H1 (cell line): Measurements from ENCODE around the gene C16orf89. TPM values are rescaled to one million over a fixed set of nuclear protein-coding genes. Genes with fewer than 3 reads are reported as not detected.

Experiments used
- CTCF ChIA-PET: fragments of 300-600 bp; sonication (Branson Sonifier 250); formaldehyde crosslinking; loops from one replicate; lab custom pipeline; 2021; ENCODE audit not compliant: partially characterized antibody; lab: Charles Lee
- POLR2A ChIA-PET: fragments of 300-600 bp; sonication (Branson Sonifier 250); formaldehyde crosslinking; loops from one replicate; lab custom pipeline; 2021; ENCODE audit warnings: inconsistent platforms; ENCODE audit not compliant: partially characterized antibody; lab: Charles Lee
- DNase-seq, 2 experiments: peaks; one replicate each; pipeline versions ENCODE4 v3.0.0 to v3.0.0-alpha.2; 2010 to 2022; ENCODE audit warnings: low spot score in 2 of 2, low read depth in 1 of 2, mixed read lengths in 1 of 2
- FAIRE-seq: peaks from 2 replicates; lab custom pipeline; 2011; peaks lifted over from hg19 to GRCh38; lab: Jason Lieb, UNC
- H2AFZ ChIP-seq: 2 replicates; pipeline ENCODE4 v1.8.1; 2012; ENCODE audit warnings: low read length, inconsistent platforms
- H2AK5ac ChIP-seq: 2 replicates; pipeline ENCODE4 v1.6.1; 2013; ENCODE audit warnings: low read depth, low read length
- H2BK120ac ChIP-seq: replicated peaks from 2 replicates; pipeline ENCODE3; 2013; ENCODE audit warnings: low read depth, low read length, inconsistent platforms
- H2BK12ac ChIP-seq: 2 replicates; pipeline ENCODE4 v1.6.1; 2013; ENCODE audit warnings: low read depth, low read length
- H2BK15ac ChIP-seq: 2 replicates; pipeline ENCODE4 v1.6.1; 2013; ENCODE audit warnings: low read length
- H2BK20ac ChIP-seq: 2 replicates; pipeline ENCODE4 v1.6.1; 2013; ENCODE audit warnings: low read length
- H2BK5ac ChIP-seq: 2 replicates; pipeline ENCODE4 v1.6.1; 2013; ENCODE audit warnings: low read depth, low read length
- H3K14ac ChIP-seq: 2 replicates; pipeline ENCODE4 v1.6.1; 2013; ENCODE audit warnings: inconsistent platforms; ENCODE audit not compliant: insufficient read length
- H3K18ac ChIP-seq: 2 replicates; pipeline ENCODE4 v1.6.1; 2013; ENCODE audit warnings: low read length; ENCODE audit errors: extremely low read depth
- H3K23ac ChIP-seq: 2 replicates; pipeline ENCODE4 v1.6.1; 2013; ENCODE audit warnings: inconsistent platforms; ENCODE audit not compliant: insufficient read length
- H3K23me2 ChIP-seq: 2 replicates; pipeline ENCODE4 v1.6.1; 2013; ENCODE audit warnings: low read depth, low read length
- H3K27ac ChIP-seq: 2 replicates; pipeline ENCODE4 v1.6.1; 2011; ENCODE audit warnings: low read depth, low read length, inconsistent platforms
- H3K27me3 ChIP-seq, 4 experiments: replicated peaks in 1 of 4; 1 replicate in 1 of 4; 2 replicates in 3 of 4; pipeline versions ENCODE4 v1.6.1 to v1.8.1; 2011 to 2013; ENCODE audit warnings: low read length in 3 of 4, mild to moderate bottlenecking in 3 of 4, inconsistent platforms in 2 of 4, mixed read lengths in 2 of 4, moderate library complexity in 1 of 4; ENCODE audit not compliant: control insufficient read depth in 3 of 4, insufficient read depth in 3 of 4; ENCODE audit errors: extremely low read depth in 1 of 4
- H3K36me3 ChIP-seq, 4 experiments: 2 replicates each; pipeline versions ENCODE4 v1.6.1 to v1.8.1; 2011 to 2013; ENCODE audit warnings: mild to moderate bottlenecking in 4 of 4, low read length in 3 of 4, moderate library complexity in 2 of 4, control low read depth in 1 of 4, inconsistent platforms in 1 of 4; ENCODE audit not compliant: insufficient read depth in 4 of 4, control insufficient read depth in 2 of 4
- H3K4ac ChIP-seq: replicated peaks from 2 replicates; pipeline ENCODE3; 2013; ENCODE audit warnings: low read length, low read depth, mixed read lengths, inconsistent platforms; ENCODE audit not compliant: insufficient read length
- H3K4me1 ChIP-seq, 4 experiments: replicated peaks in 1 of 4; 1 replicate in 1 of 4; 2 replicates in 3 of 4; pipeline versions ENCODE4 v1.6.1 to v1.8.1; 2011 to 2013; ENCODE audit warnings: low read length in 3 of 4, inconsistent platforms in 2 of 4, mixed read lengths in 1 of 4; ENCODE audit not compliant: insufficient read depth in 4 of 4, control insufficient read depth in 3 of 4
- H3K4me2 ChIP-seq, 2 experiments: 2 replicates each; pipeline versions ENCODE4 v1.6.1 to v1.8.1; 2011 to 2013; ENCODE audit warnings: low read depth in 2 of 2, low read length in 2 of 2, control low read depth in 1 of 2, inconsistent platforms in 1 of 2, mild to moderate bottlenecking in 1 of 2; ENCODE audit not compliant: insufficient read depth in 1 of 2
- H3K4me3 ChIP-seq, 4 experiments: fragments of 200-600, 300-600 bp in 1 of 4; sonication (generic), shearing (Covaris generic), sonication (Bioruptor Twin) in 1 of 4; 2 replicates each; pipeline versions ENCODE4 v1.5.1 to v1.8.1; 2011 to 2016; ENCODE audit warnings: low read length in 4 of 4, low read depth in 3 of 4, control low read depth in 2 of 4, inconsistent platforms in 2 of 4, mild to moderate bottlenecking in 2 of 4, mixed read lengths in 1 of 4, moderate library complexity in 1 of 4; ENCODE audit not compliant: insufficient read depth in 2 of 4; ENCODE audit errors: extremely low read depth in 1 of 4
- H3K56ac ChIP-seq: replicated peaks from 2 replicates; pipeline ENCODE3; 2013; ENCODE audit warnings: low read depth, mild to moderate bottlenecking, mixed read lengths, low read length, inconsistent platforms; ENCODE audit not compliant: insufficient read length
- H3K79me1 ChIP-seq: 2 replicates; pipeline ENCODE4 v1.6.1; 2013; ENCODE audit warnings: low read depth, low read length, control low read depth
- H3K79me2 ChIP-seq, 2 experiments: 2 replicates each; pipeline versions ENCODE4 v1.6.1 to v1.8.1; 2012 to 2013; ENCODE audit warnings: low read length in 2 of 2, mild to moderate bottlenecking in 2 of 2, inconsistent platforms in 1 of 2; ENCODE audit not compliant: insufficient read depth in 2 of 2, control insufficient read depth in 1 of 2
- H3K9ac ChIP-seq, 4 experiments: replicated peaks in 1 of 4; 1 replicate in 1 of 4; 2 replicates in 3 of 4; pipeline versions ENCODE4 v1.6.1 to v1.8.1; 2011 to 2013; ENCODE audit warnings: low read depth in 3 of 4, low read length in 3 of 4, control low read depth in 2 of 4, mild to moderate bottlenecking in 2 of 4, moderate library complexity in 2 of 4, inconsistent platforms in 1 of 4; ENCODE audit errors: extremely low read depth in 1 of 4
- H3K9me3 ChIP-seq, 2 experiments: 2 replicates each; pipeline versions ENCODE4 v1.6.1 to v1.8.1; 2012 to 2013; ENCODE audit warnings: mild to moderate bottlenecking in 2 of 2, moderate library complexity in 2 of 2, control low read depth in 1 of 2, inconsistent platforms in 1 of 2, low read depth in 1 of 2, low read length in 1 of 2, mixed read lengths in 1 of 2; ENCODE audit not compliant: insufficient read depth in 2 of 2
- H4K20me1 ChIP-seq, 2 experiments: replicated peaks in 1 of 2; 2 replicates each; pipeline versions ENCODE3 to v1.8.1; 2011 to 2013; ENCODE audit warnings: inconsistent platforms in 2 of 2, low read length in 2 of 2, mild to moderate bottlenecking in 1 of 2; ENCODE audit not compliant: insufficient read depth in 2 of 2, control insufficient read depth in 1 of 2
- H4K5ac ChIP-seq: 2 replicates; pipeline ENCODE4 v1.6.1; 2013; ENCODE audit warnings: low read length, low read depth, mixed read lengths, inconsistent platforms; ENCODE audit not compliant: insufficient read length
- H4K8ac ChIP-seq: 2 replicates; pipeline ENCODE4 v1.8.0; 2013; ENCODE audit warnings: mild to moderate bottlenecking, moderate library complexity, low read length, inconsistent platforms; ENCODE audit not compliant: insufficient read depth; ENCODE audit errors: extremely low read depth
- H4K91ac ChIP-seq: replicated peaks from 2 replicates; pipeline ENCODE3; 2013; ENCODE audit warnings: low read length, mixed read lengths, inconsistent platforms; ENCODE audit not compliant: insufficient read length
- CEBPB ChIP-seq: IDR thresholded peaks from 2 replicates; pipeline ENCODE4 v1.6.1; 2012; ENCODE audit warnings: low read depth, low read length
- FOSL1 ChIP-seq: IDR thresholded peaks from 2 replicates; pipeline ENCODE4 v1.6.1; 2011; ENCODE audit warnings: mild to moderate bottlenecking, low read depth, low read length, moderate library complexity; ENCODE audit not compliant: insufficient read depth
- GABPA ChIP-seq: IDR thresholded peaks from 2 replicates; pipeline ENCODE4 v1.6.1; 2011; ENCODE audit warnings: mild to moderate bottlenecking, low read length, moderate library complexity, borderline replicate concordance; ENCODE audit not compliant: insufficient read depth
- KDM4A ChIP-seq: IDR thresholded peaks from one replicate; pipeline ENCODE4 v1.7.1; 2012; ENCODE audit warnings: low read depth, mild to moderate bottlenecking, moderate library complexity, low read length, inconsistent platforms; ENCODE audit not compliant: severe bottlenecking
- MAFK ChIP-seq: IDR thresholded peaks from 2 replicates; pipeline ENCODE4 v1.6.1; 2012; ENCODE audit warnings: low read depth, mild to moderate bottlenecking, improper control_type of control experiment, low read length
- POLR2A ChIP-seq, 2 experiments: IDR thresholded peaks; 1 replicate in 1 of 2; 2 replicates in 1 of 2; pipeline ENCODE4 v1.6.1; 2011; ENCODE audit warnings: low read depth in 2 of 2, low read length in 2 of 2, mild to moderate bottlenecking in 2 of 2; ENCODE audit errors: control extremely low read depth in 1 of 2
- POLR2AphosphoS5 ChIP-seq: IDR thresholded peaks from 2 replicates; pipeline ENCODE4 v1.6.1; 2011; ENCODE audit warnings: low read depth, low read length
- RFX5 ChIP-seq: IDR thresholded peaks from 2 replicates; pipeline ENCODE4 v1.6.1; 2011; ENCODE audit warnings: low read depth, low read length, improper control_type of control experiment, borderline replicate concordance
- SIN3A ChIP-seq, 2 experiments: IDR thresholded peaks in 1 of 2; conservative IDR thresholded peaks in 1 of 2; 2 replicates each; pipeline ENCODE4 v1.6.1; 2011 to 2012; ENCODE audit warnings: low read length in 2 of 2, improper control_type of control experiment in 1 of 2, low read depth in 1 of 2, mild to moderate bottlenecking in 1 of 2
- TBP ChIP-seq: IDR thresholded peaks from 2 replicates; pipeline ENCODE4 v1.6.1; 2011; ENCODE audit warnings: low read depth, low read length, improper control_type of control experiment
- ZNF274 ChIP-seq: IDR thresholded peaks from 2 replicates; pipeline ENCODE4 v1.7.0; 2012; ENCODE audit warnings: low read length, borderline replicate concordance; ENCODE audit errors: extremely low read depth
- whole genome bisulfite sequencing, 2 experiments: shearing (Covaris generic) in 1 of 2; methylation state at CpG; one replicate each; pipeline versions ENCODE4 v1.1.6 to v1.1.7; 2013 to 2015; ENCODE audit warnings: low lambda C conversion rate in 2 of 2, mixed read lengths in 2 of 2, inconsistent platforms in 1 of 2, low coverage in 1 of 2, missing lambda C conversion rate in 1 of 2; ENCODE audit not compliant: insufficient replicate concordance in 2 of 2, insufficient coverage in 1 of 2, insufficient read length in 1 of 2; ENCODE audit errors: extremely low coverage in 1 of 2, missing lambda C conversion rate in 1 of 2; 5-methylcytosine and 5-hydroxymethylcytosine counted together
- polyA plus RNA-seq, 7 experiments: library from polyadenylated mRNA; depleted of rRNA in 3 of 7; stranded (reverse) in 5 of 7; unstranded in 2 of 7; fragments of >200 nt in 5 of 7; fragments of 200-250 nt in 2 of 7; gene quantifications; 1 replicate in 5 of 7; 2 replicates in 1 of 7; 4 replicates in 1 of 7; pipeline versions ENCODE4 v1.2.1 to v1.2.3, GENCODE V29; 2011 to 2013; ENCODE audit warnings: missing spikeins in 2 of 7, mixed read lengths in 2 of 7
- total RNA-seq: library from RNA; stranded (reverse); fragmentation: NEBNext Ultra II Directional; extraction: Animal tissue kit (Norgen Biotek cat#: 25700); gene quantifications from 2 replicates; pipeline ENCODE4 v1.2.1, GENCODE V29; 2021
- TF ChIP-seq, protein P1 (sequence below): IDR thresholded peaks from 2 replicates; pipeline ENCODE4 v1.6.1; 2012; ENCODE audit warnings: inconsistent platforms

C16orf89 gene
- total and polyA plus RNA-seq, 2 of the 8 experiments (the other 6 are each of a cell fraction or from before 2014, with no cell fraction given) = 6.7 to 9.9 TPM

DNA sequence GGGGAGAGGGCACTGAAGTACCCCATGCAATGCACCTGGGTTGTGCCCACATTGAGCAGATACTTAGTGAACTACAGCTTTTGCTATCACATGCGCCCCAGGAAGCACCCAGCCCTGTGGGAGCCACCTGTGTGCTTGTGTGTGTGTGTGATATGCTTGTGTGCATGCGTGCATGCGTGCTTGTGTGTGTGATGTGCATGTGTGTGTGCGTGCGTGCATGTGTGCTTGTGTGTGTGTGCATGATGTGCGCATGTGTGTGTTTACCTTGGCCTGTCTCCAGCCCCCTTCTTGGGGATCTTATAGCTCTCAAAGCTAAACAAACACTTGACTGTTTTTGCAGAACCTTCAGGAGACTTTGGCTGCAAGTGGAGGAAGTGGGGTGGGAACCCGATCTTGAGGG is 841 bp downstream of the C16orf89 start:
- Histone ChIP-seq H3K27ac (no peak overlapping the region), H3K4me3 (no peak overlapping the region), H4K8ac (no peak overlapping the region), H3K23me2 (no peaks in the 10 kb centered on the region; the same call in 1 of the 2 replicates), H3K79me1 (no peaks in the 10 kb centered on the region), H2AFZ (no peak overlapping the region), H2BK5ac (peak overlapping the region; percentile 7; the same call in 1 of the 2 replicates), H3K4ac (no peak overlapping the region), H4K20me1 (no peaks in the 10 kb centered on the region), H3K14ac (no peak overlapping the region), H3K4me1 (peaks cover 0 to 8% (median 5%) of the 10 kb centered on the region in 4 experiments; a peak in 6 of 7 replicates), H3K23ac (no peak overlapping the region), H3K9me3 (no peaks in the 10 kb centered on the region), H3K36me3 (no peaks in the 10 kb centered on the region), H3K18ac (no peak overlapping the region), H3K79me2 (no peaks in the 10 kb centered on the region), H3K27me3 (0 out of 7 replicates have a peak, but pooled peaks cover 0 to 1% (median 0%) of the 10 kb centered on the region in 4 experiments), H2AK5ac (no peak overlapping the region), H4K5ac (no peak overlapping the region), H2BK15ac (no peak overlapping the region; the same call in 1 of the 2 replicates), H2BK120ac (no peak overlapping the region), H3K56ac (no peak overlapping the region), H4K91ac (no peak overlapping the region), H2BK20ac (no peak overlapping the region), H3K9ac (no peak overlapping the region), H3K4me2 (no peak overlapping the region), H2BK12ac (no peak overlapping the region)
- TF ChIP-seq TBP = no peak
- no peak for TF ChIP-seq KDM4A
- TF ChIP-seq SIN3A (conservative IDR thresholded peaks at IDR 0.05 in 1 of 2, IDR thresholded peaks at IDR 0.05 in 1 of 2; ENCODE audit: low read depth in 1 of 2, low read length in 2 of 2) = no peak
- no peak for TF ChIP-seq ZNF274
- TF ChIP-seq POLR2AphosphoS5 = no peak
- TF ChIP-seq FOSL1 = no peak
- TF ChIP-seq, protein P1, sequence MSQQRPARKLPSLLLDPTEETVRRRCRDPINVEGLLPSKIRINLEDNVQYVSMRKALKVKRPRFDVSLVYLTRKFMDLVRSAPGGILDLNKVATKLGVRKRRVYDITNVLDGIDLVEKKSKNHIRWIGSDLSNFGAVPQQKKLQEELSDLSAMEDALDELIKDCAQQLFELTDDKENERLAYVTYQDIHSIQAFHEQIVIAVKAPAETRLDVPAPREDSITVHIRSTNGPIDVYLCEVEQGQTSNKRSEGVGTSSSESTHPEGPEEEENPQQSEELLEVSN = no peak
- TF ChIP-seq CEBPB = no peak
- TF ChIP-seq GABPA = no peak
- TF ChIP-seq RFX5 = no peak
- TF ChIP-seq MAFK = no peak
- no peak for TF ChIP-seq POLR2A (IDR thresholded peaks at IDR 0.05; ENCODE audit: control extremely low read depth in 1 of 2, low read depth in 2 of 2, low read length in 2 of 2)
- FAIRE-seq = no peak
- 92% methylated on average over 7 of the region's 7 CpGs; no CpG with 5 or more reads in 1 of the 2 experiments for WGBS, 2 experiments
- no peak for DNase-seq
- ChIA-PET CTCF (interaction anchor here (1.0 to 28.8 kb wide), 5 partner anchors 9 to 32 kb away, joined by 3 to 625 read pairs (median 5); partner anchors contain the start of genes ALG1 and EEF2KMT), POLR2A (interaction anchor here (1.9 kb wide), 1 partner anchor 11 kb away, joined by 7 read pairs; no protein-coding TSS in a partner anchor)
